Esophagus squamous epithelium (tissue), 4 donors: ENCODE measurements around the gene COL6A2.
"Not testable (repeated sequence)": the region's sequence is repeated elsewhere in the genome, so short reads cannot be mapped to it uniquely, and the experiment has no call there.

Source experiments
- POLR2A ChIP-seq, 4 donors: fragments of 450-650 bp; IDR thresholded peaks; one replicate each; pipeline ENCODE4 v1.6.1; 2017; ENCODE audit warnings: antibody characterized with exemption in 4 of 4, mild to moderate bottlenecking in 4 of 4, moderate library complexity in 3 of 4
- TF ChIP-seq, protein P1 (sequence below), 6 experiments: fragments of 450-650 bp in 4 of 6; fragments of 200-600 bp in 2 of 6; sonication (generic) in 2 of 6; IDR thresholded peaks; one replicate each; pipeline ENCODE4 v1.5.1; 2016 to 2019; ENCODE audit warnings: antibody characterized with exemption in 6 of 6, mild to moderate bottlenecking in 4 of 6, moderate library complexity in 4 of 6

DNA sequence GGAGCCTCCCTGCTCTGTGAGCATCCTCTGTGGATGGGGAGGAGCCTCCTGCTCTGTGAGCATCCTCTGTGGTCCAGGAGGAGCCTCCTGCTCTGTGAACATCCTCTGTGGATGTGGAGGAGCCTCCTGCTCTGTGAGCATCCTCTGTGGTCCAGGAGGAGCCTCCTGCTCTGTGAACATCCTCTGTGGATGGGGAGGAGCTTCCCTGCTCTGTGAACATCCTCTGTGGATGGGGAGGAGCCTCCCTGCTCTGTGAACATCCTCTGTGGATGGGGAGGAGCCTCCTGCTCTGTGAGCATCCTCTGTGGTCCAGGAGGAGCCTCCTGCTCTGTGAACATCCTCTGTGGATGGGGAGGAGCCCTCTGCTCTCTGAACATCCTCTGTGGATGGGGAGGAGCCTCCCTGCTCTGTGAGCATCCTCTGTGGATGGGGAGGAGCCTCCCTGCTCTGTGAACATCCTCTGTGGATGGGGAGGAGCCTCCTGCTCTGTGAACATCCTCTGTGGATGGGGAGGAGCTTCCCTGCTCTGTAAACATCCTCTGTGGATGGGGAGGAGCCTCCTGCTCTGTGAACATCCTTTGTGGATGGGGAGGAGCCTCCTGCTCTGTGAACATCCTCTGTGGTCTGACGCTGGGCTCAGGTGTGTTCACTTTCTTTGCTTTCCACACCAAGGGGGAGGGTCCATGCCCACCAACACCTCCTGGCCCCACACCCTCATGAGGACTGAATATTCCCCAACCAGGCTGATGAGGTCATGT, 72.7 kb downstream of the COL6A2 start:
- TF ChIP-seq, protein P1, sequence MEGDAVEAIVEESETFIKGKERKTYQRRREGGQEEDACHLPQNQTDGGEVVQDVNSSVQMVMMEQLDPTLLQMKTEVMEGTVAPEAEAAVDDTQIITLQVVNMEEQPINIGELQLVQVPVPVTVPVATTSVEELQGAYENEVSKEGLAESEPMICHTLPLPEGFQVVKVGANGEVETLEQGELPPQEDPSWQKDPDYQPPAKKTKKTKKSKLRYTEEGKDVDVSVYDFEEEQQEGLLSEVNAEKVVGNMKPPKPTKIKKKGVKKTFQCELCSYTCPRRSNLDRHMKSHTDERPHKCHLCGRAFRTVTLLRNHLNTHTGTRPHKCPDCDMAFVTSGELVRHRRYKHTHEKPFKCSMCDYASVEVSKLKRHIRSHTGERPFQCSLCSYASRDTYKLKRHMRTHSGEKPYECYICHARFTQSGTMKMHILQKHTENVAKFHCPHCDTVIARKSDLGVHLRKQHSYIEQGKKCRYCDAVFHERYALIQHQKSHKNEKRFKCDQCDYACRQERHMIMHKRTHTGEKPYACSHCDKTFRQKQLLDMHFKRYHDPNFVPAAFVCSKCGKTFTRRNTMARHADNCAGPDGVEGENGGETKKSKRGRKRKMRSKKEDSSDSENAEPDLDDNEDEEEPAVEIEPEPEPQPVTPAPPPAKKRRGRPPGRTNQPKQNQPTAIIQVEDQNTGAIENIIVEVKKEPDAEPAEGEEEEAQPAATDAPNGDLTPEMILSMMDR (IDR thresholded peaks at IDR 0.05): not testable (repeated sequence)
- not testable (repeated sequence) for TF ChIP-seq POLR2A (IDR thresholded peaks at IDR 0.05)
